HEK293 (cell line): Measurements from ENCODE around the gene ZFP91.

ENCODE experiments used
- CTCF ChIA-PET: fragments of 350-600 bp; formaldehyde crosslinking; extraction: SDS; loops from one replicate; lab custom pipeline; 2021; ENCODE audit warnings: antibody characterized with exemption; lab: Yijun Ruan, JAX
- POLR2A ChIA-PET: fragments of 300-600 bp; formaldehyde crosslinking; extraction: SDS; loops from one replicate; lab custom pipeline; 2020; ENCODE audit warnings: antibody characterized with exemption, inconsistent platforms; lab: Yijun Ruan, JAX
- H3K27ac ChIP-seq: fragments of 200-500 bp; sonication (Bioruptor generic); 2 replicates; pipeline ENCODE4 v1.5.1; 2014; ENCODE audit warnings: low read depth, low read length, control low read depth, inconsistent platforms; ENCODE audit errors: extremely low read depth
- H3K36me3 ChIP-seq, 2 experiments: fragments of 200-500 bp in 1 of 2; sonication (Bioruptor generic) in 1 of 2; 1 replicate in 1 of 2; 2 replicates in 1 of 2; pipeline ENCODE4 v1.5.1; 2014 to 2017; ENCODE audit warnings: inconsistent platforms in 2 of 2, low read length in 2 of 2; ENCODE audit not compliant: control insufficient read depth in 2 of 2, insufficient read depth in 1 of 2
- H3K4me1 ChIP-seq: fragments of 200-500 bp; sonication (Bioruptor generic); 2 replicates; pipeline ENCODE4 v1.5.1; 2014; ENCODE audit warnings: mild to moderate bottlenecking, low read length, inconsistent platforms; ENCODE audit not compliant: control insufficient read depth, insufficient read depth
- H3K4me3 ChIP-seq: 2 replicates; pipeline ENCODE4 v1.5.1; 2011; ENCODE audit warnings: low read depth, mild to moderate bottlenecking, control low read depth, low read length, moderate library complexity
- H3K9me3 ChIP-seq: fragments of 200-500 bp; sonication (Bioruptor generic); 2 replicates; pipeline ENCODE4 v1.5.1; 2014; ENCODE audit warnings: low read depth, low read length, inconsistent platforms; ENCODE audit not compliant: control insufficient read depth, insufficient read depth
- EGR2 ChIP-seq: fragments of 450-650 bp; formaldehyde crosslinking; IDR thresholded peaks from 2 replicates; pipeline ENCODE4 v1.5.1; 2016; ENCODE audit warnings: low read depth, missing biosample characterization, missing genetic modification characterization
- GLI4 ChIP-seq: fragments of 450-650 bp; formaldehyde crosslinking; IDR thresholded peaks from 2 replicates; pipeline ENCODE4 v1.5.1; 2016; ENCODE audit warnings: missing biosample characterization, missing genetic modification characterization
- KLF16 ChIP-seq: fragments of 450-650 bp; formaldehyde crosslinking; IDR thresholded peaks from 2 replicates; pipeline ENCODE4 v1.5.1; 2017; ENCODE audit warnings: missing biosample characterization, missing genetic modification characterization
- ZFP69B ChIP-seq: fragments of 450-650 bp; formaldehyde crosslinking; IDR thresholded peaks from 2 replicates; pipeline ENCODE4 v1.5.1; 2016; ENCODE audit warnings: missing biosample characterization, missing genetic modification characterization
- ZNF133 ChIP-seq: fragments of 450-650 bp; formaldehyde crosslinking; IDR thresholded peaks from 2 replicates; pipeline ENCODE4 v1.5.1; 2016; ENCODE audit warnings: missing biosample characterization, missing genetic modification characterization
- ZNF169 ChIP-seq: fragments of 450-650 bp; formaldehyde crosslinking; IDR thresholded peaks from 2 replicates; pipeline ENCODE4 v1.5.1; 2016; ENCODE audit warnings: missing biosample characterization, missing genetic modification characterization
- ZNF184 ChIP-seq: fragments of 450-650 bp; IDR thresholded peaks from 2 replicates; pipeline ENCODE4 v1.5.1; 2018; ENCODE audit warnings: missing biosample characterization, mild to moderate bottlenecking, missing genetic modification characterization
- ZNF223 ChIP-seq: fragments of 450-650 bp; formaldehyde crosslinking; IDR thresholded peaks from 2 replicates; pipeline ENCODE4 v1.5.1; 2016; ENCODE audit warnings: missing biosample characterization, missing genetic modification characterization
- ZNF274 ChIP-seq, 2 experiments: fragments of 200-500 bp in 1 of 2; fragments of 450-650 bp in 1 of 2; sonication (Bioruptor generic) in 1 of 2; formaldehyde crosslinking in 1 of 2; IDR thresholded peaks; 2 replicates each; pipeline versions ENCODE4 v1.5.1 to v1.6.1; 2014 to 2016; ENCODE audit warnings: borderline replicate concordance in 1 of 2, inconsistent platforms in 1 of 2, low read length in 1 of 2, missing biosample characterization in 1 of 2, missing genetic modification characterization in 1 of 2
- ZNF354C ChIP-seq: fragments of 450-650 bp; formaldehyde crosslinking; IDR thresholded peaks from 2 replicates; pipeline ENCODE4 v1.5.1; 2016; ENCODE audit warnings: missing biosample characterization, missing genetic modification characterization, low read depth, borderline replicate concordance
- ZNF37A ChIP-seq: fragments of 450-650 bp; IDR thresholded peaks from 2 replicates; pipeline ENCODE4 v1.5.1; 2018; ENCODE audit warnings: missing biosample characterization, missing genetic modification characterization
- ZNF521 ChIP-seq: fragments of 450-650 bp; formaldehyde crosslinking; IDR thresholded peaks from 2 replicates; pipeline ENCODE4 v1.5.1; 2017; ENCODE audit warnings: missing biosample characterization, mild to moderate bottlenecking, missing genetic modification characterization
- ZNF548 ChIP-seq: fragments of 450-650 bp; formaldehyde crosslinking; IDR thresholded peaks from 2 replicates; pipeline ENCODE4 v1.5.1; 2016; ENCODE audit warnings: missing biosample characterization, missing genetic modification characterization
- ZNF561 ChIP-seq: fragments of 450-650 bp; IDR thresholded peaks from 2 replicates; pipeline ENCODE4 v1.5.1; 2018; ENCODE audit warnings: missing biosample characterization, missing genetic modification characterization, borderline replicate concordance
- ZNF677 ChIP-seq: fragments of 450-650 bp; IDR thresholded peaks from 2 replicates; pipeline ENCODE4 v1.5.0; 2018; ENCODE audit warnings: missing biosample characterization, mild to moderate bottlenecking, missing genetic modification characterization, moderate library complexity
- ZNF747 ChIP-seq: fragments of 450-650 bp; formaldehyde crosslinking; IDR thresholded peaks from 2 replicates; pipeline ENCODE4 v1.5.1; 2016; ENCODE audit warnings: missing biosample characterization, missing genetic modification characterization
- ZNF777 ChIP-seq: fragments of 450-650 bp; formaldehyde crosslinking; IDR thresholded peaks from 2 replicates; pipeline ENCODE4 v1.5.1; 2017; ENCODE audit warnings: missing biosample characterization, missing genetic modification characterization, borderline replicate concordance
- TF ChIP-seq, protein P1 (sequence below): fragments of 450-650 bp; formaldehyde crosslinking; IDR thresholded peaks from 2 replicates; pipeline ENCODE4 v1.5.1; 2016; ENCODE audit warnings: missing biosample characterization, missing genetic modification characterization
- TF ChIP-seq, protein P2 (sequence below): fragments of 450-650 bp; formaldehyde crosslinking; IDR thresholded peaks from 2 replicates; pipeline ENCODE4 v1.5.1; 2016; ENCODE audit warnings: missing biosample characterization, missing genetic modification characterization
- TF ChIP-seq, protein P3 (sequence below): fragments of 450-650 bp; formaldehyde crosslinking; IDR thresholded peaks from 2 replicates; pipeline ENCODE4 v1.5.1; 2016; ENCODE audit warnings: missing biosample characterization, missing genetic modification characterization
- TF ChIP-seq, protein P4 (sequence below): fragments of 450-650 bp; formaldehyde crosslinking; IDR thresholded peaks from 2 replicates; pipeline ENCODE4 v1.5.1; 2016; ENCODE audit warnings: missing biosample characterization, missing genetic modification characterization
- TF ChIP-seq, protein P5 (sequence below): fragments of 450-650 bp; formaldehyde crosslinking; IDR thresholded peaks from 2 replicates; pipeline ENCODE4; 2016; ENCODE audit warnings: missing biosample characterization, missing genetic modification characterization
- TF ChIP-seq, protein P6 (sequence below): fragments of 450-650 bp; formaldehyde crosslinking; IDR thresholded peaks from 2 replicates; pipeline ENCODE4 v1.5.1; 2016; ENCODE audit warnings: missing biosample characterization, missing genetic modification characterization

Gene ZFP91

DNA sequence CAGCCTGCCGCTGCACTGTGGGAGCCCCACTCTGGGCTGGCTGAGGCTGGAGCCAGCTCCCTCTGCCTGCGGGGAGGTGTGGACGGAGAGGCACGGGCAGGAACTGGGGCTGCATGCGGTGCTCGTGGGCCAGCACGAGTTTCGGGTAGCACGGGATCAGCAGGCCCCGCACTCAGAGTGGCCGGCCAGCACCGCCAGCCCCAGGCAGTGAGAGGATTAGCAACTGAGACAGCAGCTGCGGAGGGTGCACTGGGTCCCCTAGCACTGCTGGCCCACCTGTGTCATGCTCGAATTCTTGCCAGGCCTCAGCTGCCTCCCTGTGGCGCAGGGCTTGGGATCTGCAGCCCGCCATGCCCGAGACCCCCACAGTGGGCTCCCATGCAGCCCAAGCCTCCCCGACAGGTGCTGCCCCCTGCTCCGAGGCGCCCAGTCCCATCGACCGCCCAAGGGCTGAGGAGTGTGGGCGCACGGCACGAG is 47.0 kb upstream of the ZFP91 start:
- Histone ChIP-seq H3K9me3 (no peaks in the 10 kb centered on the region), H3K27ac (no peak overlapping the region), H3K4me1 (no peaks in the 10 kb centered on the region), H3K4me3 (no peak overlapping the region), H3K36me3 (peaks cover 0 to 16% of the 10 kb centered on the region in 2 experiments; a peak in 1 of 3 replicates)
- POLR2A ChIA-PET, result no interaction called here
- CTCF ChIA-PET, result no interaction called here
- TF ChIP-seq, protein P1, sequence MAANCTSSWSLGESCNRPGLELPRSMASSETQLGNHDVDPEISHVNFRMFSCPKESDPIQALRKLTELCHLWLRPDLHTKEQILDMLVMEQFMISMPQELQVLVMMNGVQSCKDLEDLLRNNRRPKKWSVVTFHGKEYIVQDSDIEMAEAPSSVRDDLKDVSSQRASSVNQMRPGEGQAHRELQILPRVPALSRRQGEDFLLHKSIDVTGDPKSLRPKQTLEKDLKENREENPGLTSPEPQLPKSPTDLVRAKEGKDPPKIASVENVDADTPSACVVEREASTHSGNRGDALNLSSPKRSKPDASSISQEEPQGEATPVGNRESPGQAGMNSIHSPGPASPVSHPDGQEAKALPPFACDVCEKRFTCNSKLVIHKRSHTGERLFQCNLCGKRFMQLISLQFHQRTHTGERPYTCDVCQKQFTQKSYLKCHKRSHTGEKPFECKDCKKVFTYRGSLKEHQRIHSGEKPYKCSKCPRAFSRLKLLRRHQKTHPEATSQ (tag by site-specific recombination), result no peak
- no peak for TF ChIP-seq EGR2 (tag by site-specific recombination)

DNA sequence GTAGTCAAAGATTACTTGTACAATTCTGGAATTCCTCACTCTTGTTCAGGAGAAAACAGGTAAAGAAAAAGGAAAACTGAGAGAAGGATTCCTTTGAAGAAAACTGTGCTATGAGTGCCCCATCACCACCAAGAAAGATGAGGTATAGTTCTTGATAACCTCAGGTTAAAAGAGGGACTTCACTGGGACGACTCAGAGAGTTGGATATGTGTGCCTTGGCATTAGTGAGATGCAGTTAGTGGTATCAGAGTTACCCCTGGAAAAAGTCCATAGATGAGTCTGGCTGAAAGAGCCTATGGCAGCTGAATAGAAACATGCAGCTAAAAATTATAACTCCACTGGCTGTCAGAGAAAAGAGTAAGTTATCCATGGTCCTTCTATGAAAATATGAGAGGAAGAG is 32.0 kb upstream of the ZFP91 start:
- Histone ChIP-seq H3K4me1 (no peaks in the 10 kb centered on the region), H3K36me3 (peaks cover 0 to 33% of the 10 kb centered on the region in 2 experiments; a peak in 1 of 3 replicates), H3K4me3 (no peak overlapping the region), H3K27ac (no peak overlapping the region), H3K9me3 (no peaks in the 10 kb centered on the region)
- ChIA-PET CTCF (interaction anchor here (0.7 kb wide), 1 partner anchor 51 kb away, joined by 3 read pairs; no protein-coding TSS in a partner anchor), POLR2A (no interaction called here)
- TF ChIP-seq KLF16, result no peak
- no peak for TF ChIP-seq ZNF677
- TF ChIP-seq ZNF548, result no peak
- no peak for TF ChIP-seq ZNF169 (tag by site-specific recombination)
- TF ChIP-seq ZNF274 (IDR thresholded peaks at IDR 0.05; ENCODE audit: low read length), result no peak
- TF ChIP-seq ZNF274 (tag by site-specific recombination; IDR thresholded peaks at IDR 0.05; ENCODE audit: borderline replicate concordance), result no peak
- no peak for TF ChIP-seq ZNF133 (tag by site-specific recombination)
- TF ChIP-seq, protein P2, sequence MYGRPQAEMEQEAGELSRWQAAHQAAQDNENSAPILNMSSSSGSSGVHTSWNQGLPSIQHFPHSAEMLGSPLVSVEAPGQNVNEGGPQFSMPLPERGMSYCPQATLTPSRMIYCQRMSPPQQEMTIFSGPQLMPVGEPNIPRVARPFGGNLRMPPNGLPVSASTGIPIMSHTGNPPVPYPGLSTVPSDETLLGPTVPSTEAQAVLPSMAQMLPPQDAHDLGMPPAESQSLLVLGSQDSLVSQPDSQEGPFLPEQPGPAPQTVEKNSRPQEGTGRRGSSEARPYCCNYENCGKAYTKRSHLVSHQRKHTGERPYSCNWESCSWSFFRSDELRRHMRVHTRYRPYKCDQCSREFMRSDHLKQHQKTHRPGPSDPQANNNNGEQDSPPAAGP, result no peak
- TF ChIP-seq ZNF223, result no peak

DNA sequence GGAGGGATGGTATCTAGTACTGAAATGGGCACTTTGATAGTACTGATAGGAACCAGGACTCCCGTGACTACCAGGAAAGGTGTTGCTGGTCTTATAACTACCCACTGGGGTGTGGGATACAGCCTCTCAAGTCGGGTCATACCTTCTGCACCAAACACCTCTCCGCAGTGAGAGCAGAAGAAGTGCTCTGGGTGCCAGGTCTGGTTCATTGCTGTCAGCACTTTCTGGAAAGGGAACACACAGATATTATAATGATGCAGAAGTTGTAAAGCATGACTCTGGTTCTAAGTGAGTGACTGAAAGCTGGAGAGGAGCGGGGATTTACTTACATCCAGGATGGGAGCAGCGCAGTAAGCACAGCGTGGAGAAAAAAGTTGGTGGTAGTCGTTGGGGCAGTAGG is 29.2 kb upstream of the ZFP91 start:
- Histone ChIP-seq H3K9me3 (no peaks in the 10 kb centered on the region), H3K4me3 (no peak overlapping the region), H3K4me1 (no peaks in the 10 kb centered on the region), H3K27ac (no peak overlapping the region), H3K36me3 (peaks cover 0 to 56% of the 10 kb centered on the region in 2 experiments; a peak in 2 of 3 replicates)
- CTCF ChIA-PET, result interaction anchor here (0.6 to 1.0 kb wide), 2 partner anchors 18 to 356 kb away, joined by 3 read pairs; no protein-coding TSS in a partner anchor
- POLR2A ChIA-PET, result no interaction called here
- TF ChIP-seq, protein P3, sequence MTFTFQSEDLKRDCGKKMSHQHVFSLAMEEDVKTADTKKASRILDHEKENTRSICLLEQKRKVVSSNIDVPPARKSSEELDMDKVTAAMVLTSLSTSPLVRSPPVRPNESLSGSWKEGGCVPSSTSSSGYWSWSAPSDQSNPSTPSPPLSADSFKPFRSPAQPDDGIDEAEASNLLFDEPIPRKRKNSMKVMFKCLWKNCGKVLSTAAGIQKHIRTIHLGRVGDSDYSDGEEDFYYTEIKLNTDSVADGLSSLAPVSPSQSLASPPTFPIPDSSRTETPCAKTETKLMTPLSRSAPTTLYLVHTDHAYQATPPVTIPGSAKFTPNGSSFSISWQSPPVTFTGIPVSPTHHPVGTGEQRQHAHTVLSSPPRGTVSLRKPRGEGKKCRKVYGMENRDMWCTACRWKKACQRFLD, result no peak
- TF ChIP-seq, protein P2, result no peak
- TF ChIP-seq ZNF777 (tag by site-specific recombination) (no peak), ZNF521 (no peak), ZFP69B (no peak), ZNF747 (tag by site-specific recombination) (no peak), ZNF184 (tag by site-specific recombination) (no peak), GLI4 (no peak), ZNF561 (tag by site-specific recombination) (no peak), ZNF354C (tag by site-specific recombination) (no peak), ZNF37A (tag by site-specific recombination) (no peak)
- TF ChIP-seq, protein P4, sequence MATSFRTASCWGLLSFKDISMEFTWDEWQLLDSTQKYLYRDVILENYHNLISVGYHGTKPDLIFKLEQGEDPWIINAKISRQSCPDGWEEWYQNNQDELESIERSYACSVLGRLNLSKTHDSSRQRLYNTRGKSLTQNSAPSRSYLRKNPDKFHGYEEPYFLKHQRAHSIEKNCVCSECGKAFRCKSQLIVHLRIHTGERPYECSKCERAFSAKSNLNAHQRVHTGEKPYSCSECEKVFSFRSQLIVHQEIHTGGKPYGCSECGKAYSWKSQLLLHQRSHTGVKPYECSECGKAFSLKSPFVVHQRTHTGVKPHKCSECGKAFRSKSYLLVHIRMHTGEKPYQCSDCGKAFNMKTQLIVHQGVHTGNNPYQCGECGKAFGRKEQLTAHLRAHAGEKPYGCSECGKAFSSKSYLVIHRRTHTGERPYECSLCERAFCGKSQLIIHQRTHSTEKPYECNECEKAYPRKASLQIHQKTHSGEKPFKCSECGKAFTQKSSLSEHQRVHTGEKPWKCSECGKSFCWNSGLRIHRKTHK, result no peak
- TF ChIP-seq, protein P5, sequence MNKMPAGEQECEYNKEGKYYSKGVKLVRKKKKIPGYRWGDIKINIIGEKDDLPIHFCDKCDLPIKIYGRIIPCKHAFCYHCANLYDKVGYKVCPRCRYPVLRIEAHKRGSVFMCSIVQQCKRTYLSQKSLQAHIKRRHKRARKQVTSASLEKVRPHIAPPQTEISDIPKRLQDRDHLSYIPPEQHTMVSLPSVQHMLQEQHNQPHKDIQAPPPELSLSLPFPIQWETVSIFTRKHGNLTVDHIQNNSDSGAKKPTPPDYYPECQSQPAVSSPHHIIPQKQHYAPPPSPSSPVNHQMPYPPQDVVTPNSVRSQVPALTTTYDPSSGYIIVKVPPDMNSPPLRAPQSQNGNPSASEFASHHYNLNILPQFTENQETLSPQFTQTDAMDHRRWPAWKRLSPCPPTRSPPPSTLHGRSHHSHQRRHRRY (tag by site-specific recombination), result no peak
- TF ChIP-seq, protein P6, sequence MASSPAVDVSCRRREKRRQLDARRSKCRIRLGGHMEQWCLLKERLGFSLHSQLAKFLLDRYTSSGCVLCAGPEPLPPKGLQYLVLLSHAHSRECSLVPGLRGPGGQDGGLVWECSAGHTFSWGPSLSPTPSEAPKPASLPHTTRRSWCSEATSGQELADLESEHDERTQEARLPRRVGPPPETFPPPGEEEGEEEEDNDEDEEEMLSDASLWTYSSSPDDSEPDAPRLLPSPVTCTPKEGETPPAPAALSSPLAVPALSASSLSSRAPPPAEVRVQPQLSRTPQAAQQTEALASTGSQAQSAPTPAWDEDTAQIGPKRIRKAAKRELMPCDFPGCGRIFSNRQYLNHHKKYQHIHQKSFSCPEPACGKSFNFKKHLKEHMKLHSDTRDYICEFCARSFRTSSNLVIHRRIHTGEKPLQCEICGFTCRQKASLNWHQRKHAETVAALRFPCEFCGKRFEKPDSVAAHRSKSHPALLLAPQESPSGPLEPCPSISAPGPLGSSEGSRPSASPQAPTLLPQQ (tag by site-specific recombination), result no peak
